ELF-1 (cell line): ENCODE results near the gene DNAJC8.
A peak's percentile ranks its signal among the peaks of the same experiment; 100 is the strongest.

Source experiments
- DNase-seq: peaks from one replicate; pipeline ENCODE4 v3.0.0-alpha.2; 2016; ENCODE audit warnings: low read depth, low spot score

DNAJC8 gene

GRCh38 chr1:28232558-28233263, at the start of gene DNAJC8:
DNAJC8 (minus strand) TSS chr1:28233029; CDS start chr1:28232998, 31 bp downstream.
- DNase-seq: peak; percentile 91

- DNase-seq: no peak
Measured at GRCh38 chr1:28281608-28282425, 49.0 kb upstream of the DNAJC8 start.

- DNase-seq: no peak
Measured at GRCh38 chr1:28280977-28281381, 48.1 kb upstream of the DNAJC8 start.

GRCh38 chr1:28280501-28280900, 47.7 kb upstream of the DNAJC8 start:
- no peak for DNase-seq

GRCh38 chr1:28279721-28280120, 46.9 kb upstream of the DNAJC8 start:
- no peak for DNase-seq

- DNase-seq: no peak
Measured at GRCh38 chr1:28278763-28279162, 45.9 kb upstream of the DNAJC8 start.

- no peak for DNase-seq
Measured at GRCh38 chr1:28273216-28273860, 40.5 kb upstream of the DNAJC8 start.

- no peak for DNase-seq
Measured at GRCh38 chr1:28272215-28272852, 39.5 kb upstream of the DNAJC8 start.

- DNase-seq: no peak
Measured at GRCh38 chr1:28269529-28269928, 36.7 kb upstream of the DNAJC8 start.

GRCh38 chr1:28267633-28268032, 34.8 kb upstream of the DNAJC8 start:
- no peak for DNase-seq

- DNase-seq: peak; percentile 59
Measured at GRCh38 chr1:28266920-28267322, 34.1 kb upstream of the DNAJC8 start.

GRCh38 chr1:28265577-28265976, 32.7 kb upstream of the DNAJC8 start:
- peak; percentile 58 for DNase-seq

GRCh38 chr1:28264897-28265296, 32.1 kb upstream of the DNAJC8 start:
- no peak for DNase-seq

- DNase-seq: no peak
Measured at GRCh38 chr1:28260803-28261174, 28.0 kb upstream of the DNAJC8 start.

GRCh38 chr1:28259934-28260802, 27.3 kb upstream of the DNAJC8 start:
- DNase-seq: peak; percentile 85

- DNase-seq: peak; percentile 99
Measured at GRCh38 chr1:28259252-28259933, 26.6 kb upstream of the DNAJC8 start, which contains the start of gene SESN2. SESN2 (plus strand) TSS chr1:28259518; CDS start chr1:28259848, 330 bp downstream.

- DNase-seq: no peak
Measured at GRCh38 chr1:28258628-28259251, 25.9 kb upstream of the DNAJC8 start.

- DNase-seq: no peak
Measured at GRCh38 chr1:28257736-28258135, 24.9 kb upstream of the DNAJC8 start.

- no peak for DNase-seq
Measured at GRCh38 chr1:28256197-28256827, 23.5 kb upstream of the DNAJC8 start.
